ENCODE data around the gene TRIM68. TPM values are rescaled to one million over a fixed set of nuclear protein-coding genes. Genes with fewer than 3 reads are reported as not detected.

The TRIM68 gene
- total and polyA plus RNA-seq, 2 of the 4 experiments (the other 2 are of a cell fraction), result 8.1 to 8.4 TPM

- intact Hi-C loops (cut with micrococcal nuclease) (no loop called here), in situ Hi-C loops (cut with MboI; ENCODE audit: low sequenced_read_pairs) (no loop called here), dilution Hi-C loops (cut with HindIII; ENCODE audit: low sequenced_read_pairs, unreplicated experiment) (no loop called here)
- Histone ChIP-seq H3K79me1 (ENCODE audit: low read depth in 1 of 2, low read length in 2 of 2) (no peaks in the 10 kb centered on the region), H3K36me3 (ENCODE audit: control insufficient read depth, insufficient read depth, low read length) (no peaks in the 10 kb centered on the region), H3K4me2 (ENCODE audit: low read depth, low read length) (no peak overlapping the region), H4K8ac (ENCODE audit: low read depth in 2 of 2, low read length in 2 of 2) (no peak overlapping the region), H3K9me1 (ENCODE audit: insufficient read depth, low read length) (no peaks in the 10 kb centered on the region), H3K9ac (ENCODE audit: low read depth, low read length) (no peak overlapping the region), H2BK15ac (ENCODE audit: low read depth, low read length) (no peak overlapping the region), H2BK5ac (ENCODE audit: low read depth, low read length, poor library complexity, severe bottlenecking) (no peak overlapping the region), H3K4me3 (ENCODE audit: insufficient read depth, low read depth, low read length) (no peak overlapping the region), H2BK120ac (ENCODE audit: low read depth, low read length) (no peak overlapping the region), H2AFZ (replicated peaks; ENCODE audit: low read length, poor library complexity) (no peak overlapping the region), H4K20me1 (ENCODE audit: insufficient read depth, low read length) (no peaks in the 10 kb centered on the region), H3K27me3 (ENCODE audit: control insufficient read depth, insufficient read depth, low read length) (no peaks in the 10 kb centered on the region; the same call in 1 of the 2 replicates), H3K4me1 (ENCODE audit: control insufficient read depth, insufficient read depth, low read length) (no peaks in the 10 kb centered on the region), H3K27ac (ENCODE audit: insufficient read depth, low read length) (no peak overlapping the region), H3K23ac (ENCODE audit: low read depth, low read length) (no peak overlapping the region), H3K9me3 (ENCODE audit: control insufficient read depth, insufficient read depth, low read length) (no peaks in the 10 kb centered on the region), H3K4ac (ENCODE audit: low read depth, low read length) (no peak overlapping the region), H3K56ac (ENCODE audit: extremely low read depth, insufficient read depth, low read length) (no peak overlapping the region), H4K5ac (ENCODE audit: low read depth, low read length) (no peak overlapping the region), H2BK20ac (ENCODE audit: low read depth, low read length) (no peak overlapping the region), H3K14ac (replicated peaks; ENCODE audit: low read depth, low read length) (no peak overlapping the region), H2AK5ac (ENCODE audit: low read depth, low read length) (no peak overlapping the region), H2AK9ac (replicated peaks; ENCODE audit: low read depth, low read length, poor library complexity) (no peak overlapping the region), H3K18ac (ENCODE audit: low read depth, low read length) (no peak overlapping the region), H4K91ac (ENCODE audit: insufficient read depth, low read depth, low read length) (no peak overlapping the region)
- ChIA-PET POLR2A (ENCODE audit: unreplicated experiment) (no interaction called here), CTCF (no interaction called here)
- no CpG with 5 or more reads among the region's 3 CpGs for WGBS, 2 experiments (ENCODE audit: extremely low coverage in 2 of 2, insufficient read length in 1 of 2)
- no TSS peak for BruUV-seq (replicated peaks)
- DNase-seq (no peak), ATAC-seq (ENCODE audit: low read depth) (no peak)
- TF ChIP-seq ELK1 (IDR thresholded peaks at IDR 0.05; ENCODE audit: borderline replicate concordance, low read depth, low read length) (no peak), MAZ (IDR thresholded peaks at IDR 0.05; ENCODE audit: borderline replicate concordance, low read depth, low read length) (no peak), RAD21 (IDR thresholded peaks at IDR 0.05; ENCODE audit: low read length) (no peak), BHLHE40 (IDR thresholded peaks at IDR 0.05; ENCODE audit: low read depth, low read length) (no peak), POLR2A (IDR thresholded peaks at IDR 0.05; ENCODE audit: low read depth, low read length) (no peak), CHD1 (IDR thresholded peaks at IDR 0.05; ENCODE audit: low read depth, low read length) (no peak), RCOR1 (IDR thresholded peaks at IDR 0.05; ENCODE audit: insufficient replicate concordance, low read length) (no peak), FOS (IDR thresholded peaks at IDR 0.05; ENCODE audit: low read depth, low read length) (no peak)
Measured at GRCh38 chr11:4589017-4589416, 19.0 kb downstream of the TRIM68 start.
